Measurements from ENCODE around the gene NEDD9.

Gene NEDD9

GRCh38 chr6:11270030-11271027, 37.9 kb upstream of the NEDD9 start (continued):
- TF ChIP-seq ZNF704 (tag by site-specific recombination; IDR thresholded peaks at IDR 0.05): no peak
- peak; percentile 61 for TF ChIP-seq PRDM1 (tag by site-specific recombination; IDR thresholded peaks at IDR 0.05)
- no peak for TF ChIP-seq SCRT1 (tag by site-specific recombination; IDR thresholded peaks at IDR 0.05; ENCODE audit: borderline replicate concordance)
- TF ChIP-seq ZNF747 (tag by site-specific recombination; IDR thresholded peaks at IDR 0.05): no peak
- no peak for TF ChIP-seq ZBTB7A (tag by site-specific recombination; IDR thresholded peaks at IDR 0.05; ENCODE audit: low read depth)
- TF ChIP-seq KLF7 (tag by site-specific recombination; IDR thresholded peaks at IDR 0.05; ENCODE audit: borderline replicate concordance): peak; percentile 65; the same call in 1 of the 2 replicates
- no peak for TF ChIP-seq ZNF140 (tag by site-specific recombination; IDR thresholded peaks at IDR 0.05)
- peak; percentile 49; the same call in 1 of the 2 replicates for TF ChIP-seq ZNF645 (tag by site-specific recombination; IDR thresholded peaks at IDR 0.05)
- TF ChIP-seq ZNF843 (tag by site-specific recombination; IDR thresholded peaks at IDR 0.05): peak; percentile 100
- no peak for TF ChIP-seq ZNF292 (tag by site-specific recombination; IDR thresholded peaks at IDR 0.05; ENCODE audit: borderline replicate concordance, low read depth)
- TF ChIP-seq ZNF514 (tag by site-specific recombination; IDR thresholded peaks at IDR 0.05): no peak
- peak; percentile 92 for TF ChIP-seq PRDM4 (tag by site-specific recombination; IDR thresholded peaks at IDR 0.05)
- no peak; the same call in 1 of the 2 replicates for TF ChIP-seq ZNF561 (tag by site-specific recombination; IDR thresholded peaks at IDR 0.05; ENCODE audit: borderline replicate concordance)
- TF ChIP-seq ZNF132 (tag by site-specific recombination; IDR thresholded peaks at IDR 0.05; ENCODE audit: borderline replicate concordance): no peak
- no peak for TF ChIP-seq ZNF768 (tag by site-specific recombination; IDR thresholded peaks at IDR 0.05)
- peak; percentile 49 for TF ChIP-seq ZNF664 (tag by site-specific recombination; IDR thresholded peaks at IDR 0.05)
- TF ChIP-seq ZNF16 (tag by site-specific recombination; IDR thresholded peaks at IDR 0.05; ENCODE audit: low read depth): no peak
- TF ChIP-seq ZNF501 (tag by site-specific recombination; IDR thresholded peaks at IDR 0.05): no peak; the same call in 1 of the 2 replicates
- TF ChIP-seq ZNF596 (tag by site-specific recombination; IDR thresholded peaks at IDR 0.05): no peak; the same call in 1 of the 2 replicates
- TF ChIP-seq ZBTB8A (tag by site-specific recombination; IDR thresholded peaks at IDR 0.05): peak; percentile 65; the same call in 1 of the 2 replicates
- no peak for TF ChIP-seq PRDM2 (tag by site-specific recombination; IDR thresholded peaks at IDR 0.05; ENCODE audit: borderline replicate concordance)
- peak; percentile 92 for TF ChIP-seq ZNF558 (tag by site-specific recombination; IDR thresholded peaks at IDR 0.05)
- TF ChIP-seq INSM2 (tag by site-specific recombination; IDR thresholded peaks at IDR 0.05): peak; percentile 97
- TF ChIP-seq BCL11B (tag by site-specific recombination; IDR thresholded peaks at IDR 0.05; ENCODE audit: low read depth): peak; percentile 48; the same call in 1 of the 2 replicates
